Transverse colon (tissue), 3 donors: ENCODE measurements around the gene CHERP.

ENCODE experiments used
- POLR2A ChIP-seq: fragments of 450-650 bp; IDR thresholded peaks from one replicate; pipeline ENCODE4 v1.6.1; 2016; ENCODE audit warnings: antibody characterized with exemption, mild to moderate bottlenecking, moderate library complexity
- TF ChIP-seq, protein P1 (sequence below), 5 experiments: fragments of 200-600 bp in 3 of 5; fragments of 450-650 bp in 2 of 5; sonication (generic) in 3 of 5; IDR thresholded peaks; 1 replicate in 2 of 5; 2 replicates in 3 of 5; pipeline ENCODE4 v1.5.1; 2016 to 2017; ENCODE audit warnings: antibody characterized with exemption in 5 of 5, inconsistent platforms in 3 of 5, mild to moderate bottlenecking in 2 of 5, moderate library complexity in 1 of 5

DNA sequence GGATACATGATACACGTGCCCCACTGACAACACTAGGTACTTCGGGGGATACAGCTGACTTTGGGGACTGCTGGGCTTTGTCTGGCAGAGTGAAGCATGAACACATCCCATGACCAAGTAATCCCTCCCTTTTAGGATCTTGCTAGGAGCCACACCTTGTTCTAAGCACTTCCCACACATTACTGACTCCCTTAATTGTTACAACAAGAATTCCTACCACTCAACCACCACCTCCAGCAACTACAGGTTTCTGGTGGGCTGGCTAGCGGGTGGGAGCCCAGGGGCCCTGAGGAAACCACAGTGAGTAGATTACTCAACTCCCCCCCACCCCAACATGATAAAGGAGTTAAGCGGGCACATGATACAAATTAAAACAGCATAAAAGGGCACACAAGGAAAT, 37.1 kb upstream of the CHERP start:
- TF ChIP-seq, protein P1, sequence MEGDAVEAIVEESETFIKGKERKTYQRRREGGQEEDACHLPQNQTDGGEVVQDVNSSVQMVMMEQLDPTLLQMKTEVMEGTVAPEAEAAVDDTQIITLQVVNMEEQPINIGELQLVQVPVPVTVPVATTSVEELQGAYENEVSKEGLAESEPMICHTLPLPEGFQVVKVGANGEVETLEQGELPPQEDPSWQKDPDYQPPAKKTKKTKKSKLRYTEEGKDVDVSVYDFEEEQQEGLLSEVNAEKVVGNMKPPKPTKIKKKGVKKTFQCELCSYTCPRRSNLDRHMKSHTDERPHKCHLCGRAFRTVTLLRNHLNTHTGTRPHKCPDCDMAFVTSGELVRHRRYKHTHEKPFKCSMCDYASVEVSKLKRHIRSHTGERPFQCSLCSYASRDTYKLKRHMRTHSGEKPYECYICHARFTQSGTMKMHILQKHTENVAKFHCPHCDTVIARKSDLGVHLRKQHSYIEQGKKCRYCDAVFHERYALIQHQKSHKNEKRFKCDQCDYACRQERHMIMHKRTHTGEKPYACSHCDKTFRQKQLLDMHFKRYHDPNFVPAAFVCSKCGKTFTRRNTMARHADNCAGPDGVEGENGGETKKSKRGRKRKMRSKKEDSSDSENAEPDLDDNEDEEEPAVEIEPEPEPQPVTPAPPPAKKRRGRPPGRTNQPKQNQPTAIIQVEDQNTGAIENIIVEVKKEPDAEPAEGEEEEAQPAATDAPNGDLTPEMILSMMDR (IDR thresholded peaks at IDR 0.05) = no peak
- TF ChIP-seq POLR2A = no peak
